Measurements from ENCODE around the gene KCNK17. TPM values are rescaled to one million over a fixed set of nuclear protein-coding genes. Genes with fewer than 3 reads are reported as not detected.

The KCNK17 gene
- total and polyA plus RNA-seq, 9 of the 15 experiments (the other 6 are each of a cell fraction or from before 2014, with no cell fraction given): not detected

DNA sequence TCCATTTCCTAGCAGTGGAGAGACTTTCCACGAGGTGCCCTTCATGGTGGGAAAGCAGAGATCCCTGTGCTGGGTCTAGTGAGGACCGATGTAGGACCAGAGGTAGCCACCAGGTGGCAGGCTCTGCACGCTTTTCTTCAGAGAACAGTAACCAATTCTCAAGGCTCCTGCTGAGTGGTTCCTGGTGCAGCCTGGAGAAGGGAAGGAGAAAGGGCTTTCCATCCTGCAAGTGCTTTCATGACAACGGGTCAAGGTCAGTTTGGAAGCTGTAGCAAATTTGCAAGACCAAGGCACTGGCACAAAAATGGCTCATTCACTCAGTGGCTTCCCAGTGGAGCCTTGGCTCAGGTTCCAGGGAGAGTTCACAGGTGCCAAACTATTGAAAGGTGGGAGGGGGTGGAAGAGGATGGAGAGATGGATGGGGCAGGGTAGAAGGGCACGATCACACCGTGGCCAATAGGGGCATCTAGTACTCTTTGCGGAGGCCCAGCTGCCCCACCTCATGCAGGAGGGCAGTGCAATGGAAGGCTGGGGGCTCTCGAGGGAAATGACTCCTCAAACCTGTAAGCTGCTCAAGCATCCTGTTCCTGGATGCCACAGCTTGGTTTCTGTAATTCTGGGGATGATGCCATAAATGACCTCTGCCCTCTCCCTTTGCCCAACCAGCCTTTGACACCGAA, 33.8 kb upstream of the KCNK17 start:
- FAIRE-seq (peak; percentile 96), DNase-seq (ENCODE audit: extremely low read depth in 1 of 4, low spot score in 3 of 4) (peak; percentile 74 to 83 (median 80)), ATAC-seq (peak; percentile 96)
- Histone ChIP-seq H3K4me3 (no peak overlapping the region), H3K79me2 (ENCODE audit: control insufficient read depth, insufficient read depth, low read length) (no peaks in the 10 kb centered on the region), H3K4me1 (replicated peaks in 1 of 2; ENCODE audit: control insufficient read depth in 2 of 2, insufficient read depth in 2 of 2, low read length in 2 of 2) (no peaks in the 10 kb centered on the region), H2AFZ (ENCODE audit: low read depth, low read length) (no peak overlapping the region), H3K27ac (ENCODE audit: extremely low read depth, low read depth, low read length) (no peak overlapping the region), H3K27me3 (ENCODE audit: control insufficient read depth in 2 of 2, insufficient read depth in 2 of 2, low read length in 2 of 2) (peaks cover 20 to 30% of the 10 kb centered on the region in 2 experiments; a peak in 4 of 5 replicates), H3K4me2 (ENCODE audit: insufficient read depth, low read length) (no peak overlapping the region), H4K20me1 (replicated peaks; ENCODE audit: control insufficient read depth, insufficient read depth, low read length) (peaks cover 6% of the 10 kb centered on the region; the same call in 1 of the 2 replicates), H3K9ac (ENCODE audit: insufficient read depth in 1 of 2, low read depth in 2 of 2, low read length in 2 of 2) (no peak overlapping the region), H3K36me3 (ENCODE audit: control insufficient read depth, insufficient read depth, low read length) (no peaks in the 10 kb centered on the region), H3K9me1 (ENCODE audit: control insufficient read depth, insufficient read depth, low read length) (no peaks in the 10 kb centered on the region), H3K9me3 (replicated peaks; ENCODE audit: control insufficient read depth, insufficient read depth, low read depth, low read length) (no peaks in the 10 kb centered on the region)
- ChIA-PET CTCF (ENCODE audit: low intra/inter-chr PET ratio) (interaction anchor here (1.1 kb wide), 1 partner anchor 545 kb away, joined by 5 read pairs; no protein-coding TSS in a partner anchor), POLR2A (interaction anchor here (0.6 kb wide), 1 partner anchor 480 kb away, joined by 3 read pairs; no protein-coding TSS in a partner anchor)
- in situ Hi-C loops (cut with MboI) (no loop called here), intact Hi-C loops (cut with micrococcal nuclease) (loop anchor here (5.0 kb wide), 2 partner anchors 544 to 959 kb away; no protein-coding TSS in a partner anchor)
- 3% methylated on average over 9 of the region's 9 CpGs for WGBS (ENCODE audit: insufficient coverage, low coverage, missing lambda C conversion rate)
- no TSS peak for BruUV-seq (replicated peaks)
- TF ChIP-seq RAD21 (CRISPR knock-in tag; conservative IDR thresholded peaks at IDR 0.05 in 1 of 2, IDR thresholded peaks at IDR 0.05 in 1 of 2): peak; percentile 65 to 84
- TF ChIP-seq, protein P1, sequence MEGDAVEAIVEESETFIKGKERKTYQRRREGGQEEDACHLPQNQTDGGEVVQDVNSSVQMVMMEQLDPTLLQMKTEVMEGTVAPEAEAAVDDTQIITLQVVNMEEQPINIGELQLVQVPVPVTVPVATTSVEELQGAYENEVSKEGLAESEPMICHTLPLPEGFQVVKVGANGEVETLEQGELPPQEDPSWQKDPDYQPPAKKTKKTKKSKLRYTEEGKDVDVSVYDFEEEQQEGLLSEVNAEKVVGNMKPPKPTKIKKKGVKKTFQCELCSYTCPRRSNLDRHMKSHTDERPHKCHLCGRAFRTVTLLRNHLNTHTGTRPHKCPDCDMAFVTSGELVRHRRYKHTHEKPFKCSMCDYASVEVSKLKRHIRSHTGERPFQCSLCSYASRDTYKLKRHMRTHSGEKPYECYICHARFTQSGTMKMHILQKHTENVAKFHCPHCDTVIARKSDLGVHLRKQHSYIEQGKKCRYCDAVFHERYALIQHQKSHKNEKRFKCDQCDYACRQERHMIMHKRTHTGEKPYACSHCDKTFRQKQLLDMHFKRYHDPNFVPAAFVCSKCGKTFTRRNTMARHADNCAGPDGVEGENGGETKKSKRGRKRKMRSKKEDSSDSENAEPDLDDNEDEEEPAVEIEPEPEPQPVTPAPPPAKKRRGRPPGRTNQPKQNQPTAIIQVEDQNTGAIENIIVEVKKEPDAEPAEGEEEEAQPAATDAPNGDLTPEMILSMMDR (IDR thresholded peaks at IDR 0.05 in 2 of 3, conservative IDR thresholded peaks at IDR 0.05 in 1 of 3; ENCODE audit: insufficient read depth in 2 of 3, low read depth in 1 of 3, low read length in 3 of 3): peak; percentile 83 to 96 (median 89)
- no peak for TF ChIP-seq SREBF2 (CRISPR knock-in tag; IDR thresholded peaks at IDR 0.05)
- TF ChIP-seq BRD4 (IDR thresholded peaks at IDR 0.05): no peak
- peak; percentile 31; the same call in 1 of the 2 replicates for TF ChIP-seq RB1 (IDR thresholded peaks at IDR 0.05; ENCODE audit: low read depth)
- TF ChIP-seq KLF16 (IDR thresholded peaks at IDR 0.05): peak; percentile 32; the same call in 1 of the 2 replicates
- TF ChIP-seq, protein P2, sequence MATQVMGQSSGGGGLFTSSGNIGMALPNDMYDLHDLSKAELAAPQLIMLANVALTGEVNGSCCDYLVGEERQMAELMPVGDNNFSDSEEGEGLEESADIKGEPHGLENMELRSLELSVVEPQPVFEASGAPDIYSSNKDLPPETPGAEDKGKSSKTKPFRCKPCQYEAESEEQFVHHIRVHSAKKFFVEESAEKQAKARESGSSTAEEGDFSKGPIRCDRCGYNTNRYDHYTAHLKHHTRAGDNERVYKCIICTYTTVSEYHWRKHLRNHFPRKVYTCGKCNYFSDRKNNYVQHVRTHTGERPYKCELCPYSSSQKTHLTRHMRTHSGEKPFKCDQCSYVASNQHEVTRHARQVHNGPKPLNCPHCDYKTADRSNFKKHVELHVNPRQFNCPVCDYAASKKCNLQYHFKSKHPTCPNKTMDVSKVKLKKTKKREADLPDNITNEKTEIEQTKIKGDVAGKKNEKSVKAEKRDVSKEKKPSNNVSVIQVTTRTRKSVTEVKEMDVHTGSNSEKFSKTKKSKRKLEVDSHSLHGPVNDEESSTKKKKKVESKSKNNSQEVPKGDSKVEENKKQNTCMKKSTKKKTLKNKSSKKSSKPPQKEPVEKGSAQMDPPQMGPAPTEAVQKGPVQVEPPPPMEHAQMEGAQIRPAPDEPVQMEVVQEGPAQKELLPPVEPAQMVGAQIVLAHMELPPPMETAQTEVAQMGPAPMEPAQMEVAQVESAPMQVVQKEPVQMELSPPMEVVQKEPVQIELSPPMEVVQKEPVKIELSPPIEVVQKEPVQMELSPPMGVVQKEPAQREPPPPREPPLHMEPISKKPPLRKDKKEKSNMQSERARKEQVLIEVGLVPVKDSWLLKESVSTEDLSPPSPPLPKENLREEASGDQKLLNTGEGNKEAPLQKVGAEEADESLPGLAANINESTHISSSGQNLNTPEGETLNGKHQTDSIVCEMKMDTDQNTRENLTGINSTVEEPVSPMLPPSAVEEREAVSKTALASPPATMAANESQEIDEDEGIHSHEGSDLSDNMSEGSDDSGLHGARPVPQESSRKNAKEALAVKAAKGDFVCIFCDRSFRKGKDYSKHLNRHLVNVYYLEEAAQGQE (IDR thresholded peaks at IDR 0.05; ENCODE audit: borderline replicate concordance): peak; percentile 45
- TF ChIP-seq, protein P2 (CRISPR knock-in tag; IDR thresholded peaks at IDR 0.05; ENCODE audit: low read depth): no peak
- TF ChIP-seq, protein P3, sequence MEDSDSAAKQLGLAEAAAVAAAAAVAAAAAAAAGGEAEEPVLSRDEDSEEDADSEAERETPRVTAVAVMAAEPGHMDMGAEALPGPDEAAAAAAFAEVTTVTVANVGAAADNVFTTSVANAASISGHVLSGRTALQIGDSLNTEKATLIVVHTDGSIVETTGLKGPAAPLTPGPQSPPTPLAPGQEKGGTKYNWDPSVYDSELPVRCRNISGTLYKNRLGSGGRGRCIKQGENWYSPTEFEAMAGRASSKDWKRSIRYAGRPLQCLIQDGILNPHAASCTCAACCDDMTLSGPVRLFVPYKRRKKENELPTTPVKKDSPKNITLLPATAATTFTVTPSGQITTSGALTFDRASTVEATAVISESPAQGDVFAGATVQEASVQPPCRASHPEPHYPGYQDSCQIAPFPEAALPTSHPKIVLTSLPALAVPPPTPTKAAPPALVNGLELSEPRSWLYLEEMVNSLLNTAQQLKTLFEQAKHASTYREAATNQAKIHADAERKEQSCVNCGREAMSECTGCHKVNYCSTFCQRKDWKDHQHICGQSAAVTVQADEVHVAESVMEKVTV (CRISPR knock-in tag; IDR thresholded peaks at IDR 0.05): peak; percentile 32; the same call in 1 of the 2 replicates

All from K562 (cell line).